NT2/D1 (cell line): Measurements from ENCODE around the gene TACC3.

Experiments used
- DNase-seq: peaks from one replicate; pipeline ENCODE4 v3.0.0-alpha.2; 2011; ENCODE audit warnings: low read depth, low spot score
- H3K27me3 ChIP-seq: 2 replicates; pipeline ENCODE4 v1.6.0; 2011; ENCODE audit warnings: mild to moderate bottlenecking; ENCODE audit not compliant: insufficient read length, insufficient read depth
- H3K36me3 ChIP-seq: 2 replicates; pipeline ENCODE4 v1.6.1; 2011; ENCODE audit warnings: mild to moderate bottlenecking, low read length, mixed read lengths; ENCODE audit not compliant: insufficient read depth, insufficient read length
- H3K4me1 ChIP-seq: 2 replicates; pipeline ENCODE4 v1.5.1; 2011; ENCODE audit not compliant: insufficient read depth, insufficient read length
- H3K4me3 ChIP-seq: 2 replicates; pipeline ENCODE4 v1.5.1; 2011; ENCODE audit warnings: low read depth; ENCODE audit not compliant: insufficient read length
- H3K9ac ChIP-seq: 2 replicates; pipeline ENCODE4 v1.6.0; 2011; ENCODE audit warnings: low read depth; ENCODE audit not compliant: insufficient read length
- H3K9me3 ChIP-seq: 2 replicates; pipeline ENCODE4 v1.5.1; 2011; ENCODE audit warnings: mild to moderate bottlenecking, low read length; ENCODE audit not compliant: insufficient read depth
- SUZ12 ChIP-seq: IDR thresholded peaks from 2 replicates; pipeline ENCODE4 v1.6.1; 2011; ENCODE audit not compliant: insufficient read length, insufficient read depth; ENCODE audit errors: extremely low read depth
- YY1 ChIP-seq: IDR thresholded peaks from 2 replicates; pipeline ENCODE4 v1.6.1; 2011; ENCODE audit not compliant: insufficient read length, insufficient read depth
- ZNF274 ChIP-seq: IDR thresholded peaks from 2 replicates; pipeline ENCODE4 v1.6.1; 2011; ENCODE audit warnings: mild to moderate bottlenecking, low read depth, low read length

The TACC3 gene

GRCh38 chr4:1682860-1683259 lies 38.5 kb upstream of the TACC3 start:
- peak overlapping the region; percentile 82 for H3K4me3 ChIP-seq
- TF ChIP-seq YY1: no peak
- TF ChIP-seq ZNF274: no peak
- TF ChIP-seq SUZ12: no peak
- H3K27me3 ChIP-seq: peaks cover 13% of the 10 kb centered on the region

DNA sequence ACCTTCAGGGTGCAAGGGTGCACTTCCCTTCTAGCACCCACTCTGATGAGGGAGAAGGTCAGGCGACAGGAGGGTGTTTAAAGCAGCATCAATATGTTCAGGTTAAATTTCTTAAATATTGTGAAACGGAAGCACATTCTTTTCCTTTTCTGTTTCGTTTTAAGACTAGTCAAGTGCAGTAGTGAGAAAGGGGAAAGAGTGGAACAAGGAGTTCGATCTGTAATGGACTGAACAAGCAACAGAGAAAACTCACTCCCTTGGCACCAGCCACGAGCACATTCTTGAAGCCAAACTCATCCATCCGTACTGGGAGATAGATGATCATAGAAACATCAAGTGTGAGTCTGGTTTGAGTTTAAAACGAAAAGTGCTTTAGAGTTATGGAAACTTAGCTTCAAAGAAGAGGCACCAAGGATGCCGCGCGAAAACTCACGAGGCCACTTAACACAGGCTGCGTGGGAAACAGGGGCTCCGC lies 38.0 kb upstream of the TACC3 start:
- H3K4me3 ChIP-seq: peak overlapping the region; percentile 82
- no peaks in the 10 kb centered on the region for H3K9me3 ChIP-seq
- peak overlapping the region; percentile 86 for H3K9ac ChIP-seq
- TF ChIP-seq SUZ12: no peak
- TF ChIP-seq YY1: no peak
- no peak for TF ChIP-seq ZNF274
- peaks cover 13% of the 10 kb centered on the region for H3K27me3 ChIP-seq
- no peaks in the 10 kb centered on the region for H3K36me3 ChIP-seq
- DNase-seq: no peak
- peaks cover 4% of the 10 kb centered on the region for H3K4me1 ChIP-seq

More at GRCh38 chr4:1682860-1683259, 38.5 kb upstream of the TACC3 start:
- Histone ChIP-seq H3K36me3 (no peaks in the 10 kb centered on the region), H3K9me3 (no peaks in the 10 kb centered on the region), H3K4me1 (peaks cover 4% of the 10 kb centered on the region), H3K9ac (peak overlapping the region; percentile 86)
- no peak for DNase-seq

DNA sequence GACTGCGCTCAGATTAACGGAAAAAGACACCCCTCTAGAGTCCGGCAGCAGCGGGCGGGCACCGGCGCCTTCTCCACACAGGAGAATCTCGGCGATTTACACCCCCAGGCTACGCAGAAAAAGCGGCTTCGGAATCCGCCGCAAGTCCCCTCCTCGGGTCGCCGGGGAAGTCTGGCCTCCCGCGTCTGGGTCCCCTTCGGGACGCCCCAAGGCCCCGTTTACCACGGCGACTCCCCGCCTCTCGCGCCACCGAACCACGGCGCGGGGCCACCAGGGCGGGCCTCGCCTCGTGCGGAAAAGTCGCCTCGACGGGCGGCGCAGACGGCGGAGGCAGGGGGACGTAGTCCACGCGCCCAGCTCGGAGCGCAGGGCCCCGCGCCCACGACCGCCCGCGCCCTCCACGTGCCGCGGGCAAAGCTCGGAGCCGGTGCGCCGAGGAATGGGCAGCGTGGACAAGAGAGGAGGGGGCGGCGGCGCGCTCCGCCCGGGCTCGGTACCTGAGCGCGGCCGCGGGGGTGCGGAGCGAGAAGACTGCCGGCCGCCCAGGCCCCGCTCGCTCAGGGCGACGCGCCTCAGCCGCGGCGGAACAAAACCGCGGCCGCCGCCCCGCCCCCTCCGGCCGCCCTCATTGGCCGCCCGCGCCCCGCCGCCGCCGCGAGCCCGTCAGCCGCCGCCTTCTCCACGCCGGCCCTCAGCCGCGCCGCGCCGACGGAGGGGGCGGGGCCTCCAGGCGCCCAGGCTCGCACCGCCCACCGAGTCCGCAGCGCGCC lies 37.4 kb upstream of the TACC3 start, which contains the start of gene FAM53A:
TSS of gene FAM53A (minus strand) at position 578 of the 770 bp plus-strand sequence. CDS start 15,572 bp downstream, outside the sequence.
- TF ChIP-seq SUZ12: no peak
- no peak for TF ChIP-seq ZNF274
- TF ChIP-seq YY1: no peak
- no peaks in the 10 kb centered on the region for H3K36me3 ChIP-seq
- H3K4me1 ChIP-seq: peaks cover 4% of the 10 kb centered on the region
- DNase-seq: peak; percentile 66
- no peaks in the 10 kb centered on the region for H3K9me3 ChIP-seq
- H3K27me3 ChIP-seq: peaks cover 13% of the 10 kb centered on the region
- H3K9ac ChIP-seq: peak within 1 kb of the TSS; percentile 86
- peak within 1 kb of the TSS; percentile 82 for H3K4me3 ChIP-seq

- H3K4me1 ChIP-seq: peaks cover 4% of the 10 kb centered on the region
- H3K9ac ChIP-seq: peak overlapping the region; percentile 56
- no peak for DNase-seq
- peak overlapping the region; percentile 18 for H3K4me3 ChIP-seq
- peaks cover 13% of the 10 kb centered on the region for H3K27me3 ChIP-seq
- H3K36me3 ChIP-seq: peaks cover 3% of the 10 kb centered on the region
- no peaks in the 10 kb centered on the region for H3K9me3 ChIP-seq
- TF ChIP-seq SUZ12: no peak
Observed at GRCh38 chr4:1684506-1685234, 36.7 kb upstream of the TACC3 start.

GRCh38 chr4:1685235-1686150 lies 35.8 kb upstream of the TACC3 start:
- Histone ChIP-seq H3K9ac (no peak overlapping the region), H3K36me3 (peaks cover 9% of the 10 kb centered on the region), H3K4me1 (peaks cover 4% of the 10 kb centered on the region), H3K9me3 (no peaks in the 10 kb centered on the region), H3K27me3 (peaks cover 13% of the 10 kb centered on the region), H3K4me3 (no peak overlapping the region)
- TF ChIP-seq YY1 (no peak), SUZ12 (no peak), ZNF274 (no peak)
- no peak for DNase-seq

DNA sequence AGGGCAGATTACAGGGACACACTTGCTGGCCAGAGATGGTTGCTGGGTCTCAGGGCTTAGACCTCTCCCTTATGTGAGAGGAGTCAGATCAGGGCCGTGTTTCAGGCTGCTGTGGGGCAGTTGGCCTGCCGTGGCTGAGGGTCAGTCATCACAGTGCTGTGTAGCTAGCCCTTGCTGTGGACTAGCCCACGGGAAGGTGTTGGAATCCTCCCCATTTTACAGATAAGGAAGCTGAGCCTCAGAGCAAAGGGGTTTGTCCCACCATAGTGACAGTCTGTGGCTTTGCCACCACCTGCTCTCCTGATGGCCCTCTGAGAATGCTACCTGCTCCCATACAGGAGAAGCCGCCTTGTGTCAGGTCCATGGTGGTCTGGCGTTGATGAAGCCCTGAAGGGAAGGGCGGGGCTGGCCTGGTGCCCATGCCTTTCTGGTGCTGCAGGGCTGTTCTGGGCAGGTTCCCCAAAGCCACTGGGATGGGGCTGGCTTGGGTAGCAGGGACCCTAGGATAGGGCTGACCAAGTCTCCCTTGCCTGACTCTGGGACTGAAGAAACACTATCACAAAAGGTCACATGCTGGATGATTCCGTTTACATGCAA lies 34.8 kb upstream of the TACC3 start:
- Histone ChIP-seq H3K9ac (peak overlapping the region; percentile 36), H3K4me3 (no peak overlapping the region), H3K9me3 (no peaks in the 10 kb centered on the region), H3K4me1 (peaks cover 4% of the 10 kb centered on the region), H3K36me3 (peaks cover 19% of the 10 kb centered on the region), H3K27me3 (peaks cover 13% of the 10 kb centered on the region)
- no peak for TF ChIP-seq ZNF274
- no peak for TF ChIP-seq SUZ12
- no peak for TF ChIP-seq YY1
- DNase-seq: no peak
